Subcutaneous adipose tissue (tissue), 4 donors: ENCODE measurements around the gene ZBTB7C. TPM values are rescaled to one million over a fixed set of nuclear protein-coding genes. Genes with fewer than 3 reads are reported as not detected.

Source experiments
- total RNA-seq, 4 donors: library from RNA; depleted of rRNA; stranded (reverse); fragments of >200 nt; gene quantifications; one replicate each; pipeline ENCODE4 v1.1.0, GENCODE V29; 2016
- TF ChIP-seq, protein P1 (sequence below): fragments of 450-650 bp; IDR thresholded peaks from one replicate; pipeline ENCODE4 v1.5.1; 2016; ENCODE audit warnings: low read depth, mild to moderate bottlenecking, control low read depth, antibody characterized with exemption, moderate library complexity

ZBTB7C gene
- total RNA-seq, 4 donors from 2014 or later = 1.0 to 5.5 (median 4.4) TPM

DNA sequence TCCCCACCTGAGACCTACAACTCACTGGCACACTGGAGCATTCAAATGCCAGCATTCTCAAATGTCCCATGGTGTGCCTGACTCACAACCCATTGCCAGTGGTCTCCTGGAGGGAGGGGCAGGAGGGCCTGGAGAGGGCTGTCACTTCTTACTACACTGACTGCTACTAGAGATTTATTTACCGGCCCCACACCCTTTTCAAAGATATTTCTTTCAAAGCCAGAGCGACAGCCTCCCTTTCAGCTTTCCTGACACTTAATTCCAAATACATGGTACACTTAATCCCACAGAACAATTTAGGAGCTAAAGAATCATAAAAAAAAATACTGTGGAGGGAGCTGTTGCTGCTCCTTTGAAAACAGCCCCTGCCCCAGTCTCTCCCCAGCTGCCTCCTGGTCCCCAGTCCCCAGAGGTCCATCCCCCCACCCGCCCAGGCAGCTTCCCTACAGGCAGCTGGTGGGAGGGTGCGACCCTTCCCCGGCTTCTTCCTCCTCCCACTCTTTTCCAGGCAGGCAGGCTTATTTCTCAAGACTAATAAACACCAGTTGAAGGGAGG lies 349.6 kb downstream of the ZBTB7C start:
- TF ChIP-seq, protein P1, sequence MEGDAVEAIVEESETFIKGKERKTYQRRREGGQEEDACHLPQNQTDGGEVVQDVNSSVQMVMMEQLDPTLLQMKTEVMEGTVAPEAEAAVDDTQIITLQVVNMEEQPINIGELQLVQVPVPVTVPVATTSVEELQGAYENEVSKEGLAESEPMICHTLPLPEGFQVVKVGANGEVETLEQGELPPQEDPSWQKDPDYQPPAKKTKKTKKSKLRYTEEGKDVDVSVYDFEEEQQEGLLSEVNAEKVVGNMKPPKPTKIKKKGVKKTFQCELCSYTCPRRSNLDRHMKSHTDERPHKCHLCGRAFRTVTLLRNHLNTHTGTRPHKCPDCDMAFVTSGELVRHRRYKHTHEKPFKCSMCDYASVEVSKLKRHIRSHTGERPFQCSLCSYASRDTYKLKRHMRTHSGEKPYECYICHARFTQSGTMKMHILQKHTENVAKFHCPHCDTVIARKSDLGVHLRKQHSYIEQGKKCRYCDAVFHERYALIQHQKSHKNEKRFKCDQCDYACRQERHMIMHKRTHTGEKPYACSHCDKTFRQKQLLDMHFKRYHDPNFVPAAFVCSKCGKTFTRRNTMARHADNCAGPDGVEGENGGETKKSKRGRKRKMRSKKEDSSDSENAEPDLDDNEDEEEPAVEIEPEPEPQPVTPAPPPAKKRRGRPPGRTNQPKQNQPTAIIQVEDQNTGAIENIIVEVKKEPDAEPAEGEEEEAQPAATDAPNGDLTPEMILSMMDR = no peak

GRCh38 chr18:48058486-48058885 lies 350.7 kb downstream of the ZBTB7C start:
- TF ChIP-seq, protein P1 = no peak

- TF ChIP-seq, protein P1 = no peak
These were observed 352.2 kb downstream of the ZBTB7C start for GRCh38 chr18:48057018-48057417.

DNA sequence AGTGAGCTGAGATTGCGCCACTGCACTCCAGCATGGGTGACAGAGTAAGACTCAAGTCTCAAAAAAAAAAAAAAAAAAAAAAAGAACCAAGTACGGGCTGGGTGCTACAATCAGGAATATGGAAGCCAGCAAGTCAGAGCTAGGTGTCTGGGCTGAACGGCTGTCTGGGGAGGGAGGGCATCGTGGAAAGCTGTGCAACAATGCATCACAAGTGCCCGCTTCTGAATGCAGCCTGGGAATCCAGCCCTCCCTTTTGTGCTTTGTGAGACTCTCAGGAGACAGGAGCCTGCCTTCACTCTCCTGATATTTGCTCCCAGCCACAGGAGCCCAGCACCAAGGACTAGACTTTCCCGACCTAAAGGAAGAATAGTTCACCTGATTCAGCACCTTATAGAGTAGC lies 353.8 kb downstream of the ZBTB7C start:
- TF ChIP-seq, protein P1 = no peak

GRCh38 chr18:48053881-48054816 lies 355.0 kb downstream of the ZBTB7C start:
- TF ChIP-seq, protein P1 = no peak

- TF ChIP-seq, protein P1 = no peak
These were observed 356.3 kb downstream of the ZBTB7C start for GRCh38 chr18:48052842-48053241.
